Smooth muscle cell of the umbilical artery (primary cell): ENCODE data around the gene PVR. TPM values are rescaled to one million over a fixed set of nuclear protein-coding genes. Genes with fewer than 3 reads are reported as not detected.

Experiments used
- total RNA-seq: library from RNA; depleted of rRNA; stranded (reverse); fragments of >200 nt; gene quantifications from 2 replicates; pipeline ENCODE4 v1.2.3, GENCODE V29; 2014

The PVR gene
- 137 and 147 TPM in 2 replicates for total RNA-seq

DNA sequence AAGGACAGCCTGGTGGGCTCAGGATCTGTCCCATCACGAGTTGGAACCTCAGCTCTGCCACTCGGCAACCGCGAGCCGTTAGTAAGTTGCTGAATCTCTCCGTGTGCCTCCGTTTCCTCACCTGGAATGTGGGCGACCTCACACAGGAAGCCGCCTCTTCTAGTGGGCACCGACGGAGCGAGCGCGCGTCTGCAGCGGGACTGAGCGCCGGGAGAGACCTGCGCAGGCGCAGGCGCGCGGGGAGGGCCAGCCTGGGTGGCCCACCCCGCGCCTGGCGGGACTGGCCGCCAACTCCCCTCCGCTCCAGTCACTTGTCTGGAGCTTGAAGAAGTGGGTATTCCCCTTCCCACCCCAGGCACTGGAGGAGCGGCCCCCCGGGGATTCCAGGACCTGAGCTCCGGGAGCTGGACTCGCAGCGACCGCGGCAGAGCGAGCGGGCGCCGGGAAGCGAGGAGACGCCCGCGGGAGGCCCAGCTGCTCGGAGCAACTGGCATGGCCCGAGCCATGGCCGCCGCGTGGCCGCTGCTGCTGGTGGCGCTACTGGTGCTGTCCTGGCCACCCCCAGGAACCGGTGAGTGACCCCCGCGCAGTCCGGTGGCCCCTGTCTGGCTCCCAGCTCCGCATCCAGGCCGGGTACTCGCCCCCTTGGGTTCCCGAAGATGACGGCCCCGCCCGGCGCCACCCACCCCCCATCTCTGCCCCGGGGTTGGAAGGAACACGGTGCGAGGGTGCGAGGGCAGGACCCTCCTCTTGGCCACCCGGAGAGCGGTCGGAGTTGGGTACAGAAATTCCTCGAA lies at the start of gene PVR:
PVR (plus strand) TSS at position 306 of the 797 bp plus-strand sequence; CDS start at position 493, 187 bp downstream.

GRCh38 chr19:44613295-44614178 lies 30.2 kb upstream of the PVR start, which contains the start of gene IGSF23:
IGSF23 (plus strand) TSS chr19:44613563; CDS start chr19:44613646, 83 bp downstream.

DNA sequence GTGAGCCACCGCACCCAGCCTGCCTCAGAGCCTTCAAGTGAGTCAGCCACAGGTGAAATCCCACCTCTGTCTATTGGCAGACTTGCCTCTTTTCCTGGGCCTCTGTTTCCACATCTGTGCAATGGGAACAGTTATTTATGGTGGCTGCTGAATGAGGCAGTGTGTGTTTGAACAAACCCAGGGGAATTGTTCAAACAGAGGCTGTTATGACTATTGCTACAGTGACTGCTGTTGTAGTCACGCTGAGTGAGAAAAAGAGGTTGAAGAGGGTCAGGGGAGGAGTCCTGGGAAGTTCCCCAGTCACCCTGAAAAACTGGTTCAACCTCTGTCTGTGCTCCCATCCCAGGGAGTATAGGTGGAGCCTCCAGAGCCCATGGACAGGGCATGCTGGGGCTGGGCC lies 27.7 kb downstream of the PVR start, which contains the start of gene CEACAM19:
CEACAM19 (plus strand) TSS at position 83 of the 400 bp plus-strand sequence. CDS start 450 bp downstream, outside the sequence.

DNA sequence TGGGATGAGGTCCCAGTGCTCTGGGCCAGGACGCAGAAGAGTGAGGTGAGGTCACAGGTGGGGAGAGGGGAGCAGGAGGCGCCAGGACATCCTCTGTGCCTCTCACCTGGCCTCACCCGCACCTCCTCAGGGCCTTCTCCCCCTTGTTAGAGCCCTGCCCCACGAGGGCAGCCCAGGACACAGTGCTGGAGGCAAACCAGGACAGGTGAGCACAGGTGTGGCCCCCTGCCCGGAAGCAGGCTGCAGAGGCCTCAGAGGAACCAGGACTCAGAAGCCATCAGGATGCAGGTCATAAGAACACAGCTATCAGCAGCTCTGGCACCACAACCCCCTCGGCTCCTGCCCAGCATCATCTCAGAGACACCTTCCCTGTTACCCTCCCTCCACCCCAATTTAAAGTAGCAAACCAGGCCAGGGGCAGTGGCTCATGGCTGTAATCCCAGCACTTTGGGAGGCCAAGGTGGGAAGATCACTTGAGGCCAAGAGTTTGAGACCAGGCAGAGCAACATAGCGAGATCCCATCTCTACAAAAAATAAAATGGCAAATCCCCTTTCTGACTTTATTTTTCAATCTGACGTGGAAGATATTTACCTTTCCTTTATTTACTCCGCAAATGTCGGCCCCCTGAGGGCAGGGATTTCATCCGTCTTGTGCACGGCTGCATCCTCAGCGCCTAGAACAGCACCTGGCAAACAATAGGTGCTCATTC lies 54.9 kb downstream of the PVR start, which contains the start of gene CEACAM16:
CEACAM16 (plus strand) TSS at position 660 of the 710 bp plus-strand sequence. CDS start 2,306 bp downstream, outside the sequence.

Other genes starting within 250 kb of the PVR start
- gene ZNF285, start 242.3 kb upstream of the PVR start, total RNA-seq = 3.7 and 5.6 TPM in 2 replicates
- 10.5 and 11.6 TPM in 2 replicates for gene ZNF229, start 195.4 kb upstream of the PVR start, total RNA-seq
- 5.6 and 9.2 TPM in 2 replicates for gene ZNF180, start 143.4 kb upstream of the PVR start, total RNA-seq
- not detected in 2 replicates for gene CEACAM20, start 114.2 kb upstream of the PVR start, total RNA-seq
- not detected in 2 replicates for gene IGSF23, start 30.3 kb upstream of the PVR start, total RNA-seq
- 0.30 and 1.9 TPM in 2 replicates for gene CEACAM19, start 27.6 kb downstream of the PVR start, total RNA-seq
- not detected in 2 replicates for gene CEACAM16, start 55.2 kb downstream of the PVR start, total RNA-seq
- gene BCL3, start 104.8 kb downstream of the PVR start, total RNA-seq = 9.2 and 9.6 TPM in 2 replicates
- gene CBLC, start 134.0 kb downstream of the PVR start, total RNA-seq = not detected in 2 replicates
- gene BCAM, start 165.2 kb downstream of the PVR start, total RNA-seq = 9.3 and 20.2 TPM in 2 replicates
- gene NECTIN2, start 202.4 kb downstream of the PVR start, total RNA-seq = 95.6 and 115 TPM in 2 replicates
- 43.4 and 64.6 TPM in 2 replicates for gene TOMM40, start 247.3 kb downstream of the PVR start, total RNA-seq